Medulla oblongata (tissue), 1 donor: ENCODE results near the gene PRR19.

Experiments used
- DNase-seq: peaks from one replicate; pipeline ENCODE4 v3.0.0-alpha.2; 2015; ENCODE audit errors: extremely low spot score

The PRR19 gene

GRCh38 chr19:42349378-42350107 lies 47.6 kb downstream of the PRR19 start:
- no peak for DNase-seq

GRCh38 chr19:42350417-42350816 lies 48.5 kb downstream of the PRR19 start:
- DNase-seq, result no peak

DNA sequence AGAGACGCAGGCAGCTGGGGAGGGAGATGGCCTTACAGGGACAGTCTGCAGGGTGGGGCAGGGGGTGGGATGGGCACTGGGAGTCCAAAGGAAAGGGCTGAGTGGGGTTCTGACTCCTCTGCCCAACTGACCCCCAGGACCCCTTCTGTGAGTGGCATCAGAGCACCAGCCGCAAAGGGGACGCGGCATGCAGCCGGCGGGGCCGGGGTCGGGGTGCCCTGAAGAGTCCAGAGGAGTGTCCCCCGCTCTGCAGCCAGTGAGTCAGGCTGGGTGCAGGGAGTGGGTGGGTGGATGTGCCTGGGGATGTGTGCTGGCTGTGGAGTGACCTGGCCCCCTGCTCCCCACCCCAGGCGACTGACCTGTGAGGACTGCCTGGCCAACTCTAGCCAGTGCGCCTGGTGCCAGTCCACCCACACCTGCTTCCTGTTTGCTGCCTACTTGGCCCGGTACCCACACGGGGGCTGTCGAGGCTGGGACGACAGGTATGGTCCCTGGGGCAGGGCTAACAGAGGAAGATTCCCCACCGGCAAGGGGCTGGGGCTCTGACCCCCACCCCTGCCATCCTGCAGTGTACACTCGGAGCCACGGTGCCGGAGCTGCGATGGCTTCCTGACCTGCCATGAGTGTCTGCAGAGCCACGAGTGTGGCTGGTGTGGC lies 49.3 kb downstream of the PRR19 start:
- DNase-seq, result no peak

DNA sequence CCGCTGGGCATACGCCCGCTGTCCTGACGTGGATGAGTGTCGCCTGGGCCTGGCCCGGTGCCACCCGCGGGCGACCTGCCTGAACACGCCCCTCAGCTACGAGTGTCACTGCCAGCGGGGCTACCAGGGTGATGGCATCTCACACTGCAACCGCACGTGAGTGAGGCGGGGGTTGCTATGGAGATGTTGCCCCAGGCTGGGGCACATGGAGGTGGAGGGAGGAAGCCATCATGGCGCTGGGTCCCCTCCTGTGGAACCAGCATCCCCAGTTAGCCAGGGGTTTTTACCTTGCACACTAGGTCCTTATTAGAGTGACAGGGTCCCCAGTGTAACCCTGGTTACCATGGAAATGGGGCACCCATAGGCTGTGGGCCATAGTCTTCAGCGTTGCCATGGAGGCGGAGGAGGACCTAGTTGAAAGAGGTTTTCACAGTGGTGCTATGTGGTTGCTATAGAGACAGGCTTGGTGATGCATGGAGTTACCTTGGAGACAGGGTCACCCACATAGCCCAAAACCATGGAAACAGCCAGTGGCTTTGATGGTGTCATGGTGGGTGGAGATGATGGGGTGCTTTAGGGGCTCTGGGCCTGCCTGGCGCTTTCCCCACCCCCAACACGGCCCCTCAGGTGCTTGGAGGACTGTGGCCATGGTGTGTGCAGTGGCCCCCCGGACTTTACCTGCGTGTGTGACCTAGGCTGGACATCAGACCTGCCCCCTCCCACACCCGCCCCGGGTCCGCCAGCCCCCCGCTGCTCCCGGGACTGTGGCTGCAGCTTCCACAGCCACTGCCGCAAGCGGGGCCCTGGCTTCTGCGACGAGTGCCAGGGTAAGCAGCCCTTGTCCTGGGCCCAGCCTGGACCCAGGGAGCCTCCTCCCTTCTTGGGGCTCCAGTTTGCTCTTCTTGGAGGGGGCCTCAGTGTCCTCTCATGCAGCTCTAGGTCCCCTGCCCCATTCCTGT lies 50.6 kb downstream of the PRR19 start:
- peak; percentile 37 for DNase-seq

GRCh38 chr19:42353341-42354015 lies 51.5 kb downstream of the PRR19 start:
- no peak for DNase-seq

DNA sequence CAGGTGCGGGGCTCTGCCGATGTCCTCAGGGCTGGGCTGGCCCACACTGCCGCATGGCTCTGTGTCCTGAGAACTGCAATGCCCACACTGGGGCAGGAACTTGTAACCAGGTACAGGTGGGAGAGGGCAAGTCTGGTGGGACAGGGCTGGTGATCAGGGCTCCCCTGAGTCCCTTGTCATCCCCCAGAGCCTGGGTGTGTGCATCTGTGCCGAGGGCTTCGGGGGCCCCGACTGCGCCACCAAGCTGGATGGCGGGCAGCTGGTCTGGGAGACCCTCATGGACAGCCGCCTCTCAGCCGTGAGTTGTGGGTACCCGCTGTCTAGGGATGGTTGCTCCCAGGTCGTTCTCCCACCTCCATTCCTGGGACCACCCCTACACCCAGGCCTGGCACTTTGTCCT lies 54.0 kb downstream of the PRR19 start:
- no peak for DNase-seq

DNA sequence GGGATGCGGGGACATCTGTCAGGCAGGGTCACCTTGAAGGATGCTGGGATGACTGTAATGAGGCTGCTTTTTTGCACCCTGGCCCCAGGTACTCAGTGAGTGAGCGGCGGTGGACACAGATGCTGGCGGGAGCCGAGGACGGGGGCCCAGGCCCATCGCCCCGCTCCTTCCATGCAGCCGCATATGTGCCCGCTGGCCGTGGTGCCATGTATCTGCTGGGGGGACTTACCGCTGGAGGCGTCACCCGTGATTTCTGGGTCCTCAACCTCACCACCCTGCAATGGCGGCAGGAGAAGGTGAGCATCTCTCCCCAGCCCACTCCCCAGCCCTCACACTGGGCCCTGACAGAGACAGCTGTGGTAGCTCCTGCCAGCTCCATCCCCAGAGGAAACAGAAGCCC lies 54.8 kb downstream of the PRR19 start:
- no peak for DNase-seq

- DNase-seq, result no peak
These were observed 55.4 kb downstream of the PRR19 start for GRCh38 chr19:42357290-42357689.
